Measurements from ENCODE around the gene ZNF608.

GRCh38 chr5:124744170-124744971 lies 2.1 kb downstream of the ZNF608 start:
- no peak for TF ChIP-seq CTCF (IDR thresholded peaks at IDR 0.05)
- no peak for TF ChIP-seq POLR2A (IDR thresholded peaks at IDR 0.05)
- TF ChIP-seq POLR2AphosphoS5 (IDR thresholded peaks at IDR 0.05): peak in 1 of 3 donors; percentile 27
- TF ChIP-seq EP300 (IDR thresholded peaks at IDR 0.05): no peak
